Amniotic stem cell (primary cell): Measurements from ENCODE around the gene TAMM41.
A peak's percentile ranks its signal among the peaks of the same experiment; 100 is the strongest.
"Not testable (repeated sequence)": the region's sequence is repeated elsewhere in the genome, so short reads cannot be mapped to it uniquely, and the experiment has no call there.

ENCODE experiments used
- DNase-seq: peaks from one replicate; lab custom pipeline; 2025; lab: John Stamatoyannopoulos, UW

The TAMM41 gene

GRCh38 chr3:11846281-11847266, at the start of gene TAMM41:
TAMM41 (minus strand) TSS chr3:11846885; CDS start chr3:11846636, 249 bp downstream.
- DNase-seq = peak; percentile 85

DNA sequence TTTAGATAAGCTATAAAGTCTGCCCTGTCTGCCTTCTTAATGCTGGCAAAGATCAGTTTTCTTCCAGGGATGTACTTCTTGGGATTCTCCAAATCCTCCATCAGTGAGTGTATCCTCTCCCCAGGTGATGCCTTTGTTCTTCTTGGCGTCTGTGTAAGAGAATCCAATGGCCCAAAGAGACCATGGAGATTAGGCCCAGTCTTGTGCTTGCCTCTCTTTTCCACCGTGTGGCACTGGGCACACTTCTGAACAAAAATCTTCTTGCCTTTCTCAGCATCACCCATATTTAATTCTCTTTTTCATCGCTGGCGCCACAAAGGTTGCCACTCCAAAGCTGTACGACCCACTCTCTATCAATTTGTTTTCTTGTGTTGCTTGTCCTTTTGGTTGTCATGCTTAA, 32.2 kb upstream of the TAMM41 start:
- DNase-seq = no peak

GRCh38 chr3:11874707-11875106, 28.0 kb upstream of the TAMM41 start:
- not testable (repeated sequence) for DNase-seq

- DNase-seq = not testable (repeated sequence)
Observed at GRCh38 chr3:11863739-11864138, 17.1 kb upstream of the TAMM41 start.

- DNase-seq = not testable (repeated sequence)
Observed at GRCh38 chr3:11862584-11862983, 15.9 kb upstream of the TAMM41 start.

GRCh38 chr3:11862145-11862544, 15.5 kb upstream of the TAMM41 start:
- DNase-seq = not testable (repeated sequence)

- not testable (repeated sequence) for DNase-seq
Observed at GRCh38 chr3:11860213-11860612, 13.5 kb upstream of the TAMM41 start.

DNA sequence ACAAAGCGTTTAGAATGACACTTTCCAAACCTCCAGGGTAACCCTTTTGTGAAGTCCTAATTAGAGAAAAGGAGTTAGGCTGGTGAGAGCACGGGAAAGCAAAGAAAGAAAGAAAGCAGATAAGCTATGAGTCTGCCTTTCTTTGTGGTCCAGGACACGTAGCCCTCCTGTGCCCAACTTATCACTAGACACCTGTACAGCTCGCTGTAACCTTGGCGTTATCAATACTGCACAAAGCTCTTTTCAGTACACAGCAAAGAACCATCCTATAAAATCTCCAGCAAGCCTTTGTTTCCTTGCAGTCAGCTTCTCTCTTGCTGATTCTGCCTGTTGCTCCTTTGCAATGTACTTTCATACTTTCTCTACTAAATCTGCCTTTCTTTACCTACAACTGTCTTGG, 6.8 kb upstream of the TAMM41 start:
- DNase-seq = no peak

- no peak for DNase-seq
Observed at GRCh38 chr3:11850003-11850402, 3.3 kb upstream of the TAMM41 start.

- DNase-seq = no peak
Observed at GRCh38 chr3:11847607-11848006, 922 bp upstream of the TAMM41 start.

DNA sequence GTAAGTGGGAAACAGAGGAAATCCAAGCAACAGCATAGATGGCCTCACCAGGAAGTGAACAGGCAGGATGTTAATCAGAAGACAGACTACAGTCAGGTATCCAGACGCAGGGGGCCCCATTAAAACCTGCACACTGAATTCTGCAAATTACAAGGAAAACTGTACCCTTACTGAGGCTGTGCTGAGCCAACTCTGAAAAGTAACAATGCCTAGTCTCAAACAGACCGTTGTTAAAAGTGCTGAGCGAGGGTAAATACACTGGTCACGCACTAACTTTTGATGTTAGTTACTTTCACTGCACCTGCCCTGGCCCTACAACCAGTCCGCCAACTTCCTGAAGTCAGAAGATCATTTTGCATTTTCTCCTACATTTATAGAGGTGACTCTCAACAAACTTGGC, 1.0 kb downstream of the TAMM41 start:
- no peak for DNase-seq

- no peak for DNase-seq
Observed at GRCh38 chr3:11844891-11845290, 1.8 kb downstream of the TAMM41 start.

GRCh38 chr3:11835028-11835639, 11.6 kb downstream of the TAMM41 start:
- DNase-seq = no peak

DNA sequence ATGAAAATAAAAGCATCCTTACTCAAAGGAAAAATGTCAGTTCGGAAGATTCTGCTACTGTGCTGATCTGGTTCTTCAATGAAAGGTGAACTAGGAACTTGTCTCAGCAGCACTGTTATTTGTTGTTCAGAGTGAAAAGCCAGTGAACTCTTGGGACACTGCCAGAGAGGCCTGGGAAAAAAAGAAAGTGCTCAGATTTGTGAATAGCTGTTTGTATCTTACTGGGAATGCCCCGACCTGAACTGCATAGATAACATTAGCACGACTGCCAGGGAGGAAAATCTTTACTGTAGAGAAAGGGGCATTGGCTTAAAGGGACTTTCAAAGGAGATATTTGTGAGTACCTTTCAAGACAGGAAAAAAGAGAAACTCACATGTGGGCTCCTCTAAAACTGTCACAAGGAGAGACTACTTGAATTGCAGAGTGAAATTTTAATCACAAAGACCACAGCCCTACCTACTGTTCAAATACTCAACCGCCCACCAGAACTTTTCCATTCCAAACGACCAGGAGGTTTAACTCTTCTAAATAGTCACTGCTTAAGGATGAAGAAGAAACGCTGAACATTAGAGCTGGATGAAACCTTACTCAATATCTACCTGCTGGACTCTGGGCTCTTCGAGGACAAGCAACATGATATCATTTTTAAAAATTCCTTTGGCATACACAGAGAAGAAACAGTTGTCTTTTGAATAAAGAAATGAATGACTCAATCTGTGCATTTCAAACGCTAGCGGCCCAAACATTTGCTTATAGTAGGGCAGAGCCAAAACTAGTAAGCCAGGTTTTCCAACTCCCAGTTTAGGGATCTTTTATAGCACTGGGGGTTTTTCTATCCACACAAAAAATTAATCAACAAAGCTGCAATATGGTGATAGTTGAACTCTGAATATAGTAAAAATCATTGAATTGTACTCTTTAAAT, 13.4 kb downstream of the TAMM41 start:
- DNase-seq = no peak

DNA sequence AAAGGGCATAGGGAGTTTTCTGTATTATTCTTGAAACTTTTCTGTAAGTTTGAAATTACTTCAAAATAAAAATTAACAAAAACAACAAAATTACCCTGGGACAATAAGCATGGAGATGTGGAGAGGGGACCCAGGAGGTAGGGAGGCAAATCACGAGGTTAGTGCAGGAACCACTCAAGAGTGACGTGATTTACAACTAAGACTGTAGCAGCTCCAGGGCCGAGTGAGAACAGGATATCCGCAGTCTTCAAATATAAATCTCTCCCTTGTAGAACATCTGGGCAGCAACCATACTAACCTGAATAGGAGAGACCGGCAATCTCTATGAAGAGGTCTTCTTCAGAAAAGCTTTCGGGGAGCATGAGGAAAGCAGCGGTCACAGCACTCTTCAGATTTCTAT, 17.3 kb downstream of the TAMM41 start:
- DNase-seq = no peak

DNA sequence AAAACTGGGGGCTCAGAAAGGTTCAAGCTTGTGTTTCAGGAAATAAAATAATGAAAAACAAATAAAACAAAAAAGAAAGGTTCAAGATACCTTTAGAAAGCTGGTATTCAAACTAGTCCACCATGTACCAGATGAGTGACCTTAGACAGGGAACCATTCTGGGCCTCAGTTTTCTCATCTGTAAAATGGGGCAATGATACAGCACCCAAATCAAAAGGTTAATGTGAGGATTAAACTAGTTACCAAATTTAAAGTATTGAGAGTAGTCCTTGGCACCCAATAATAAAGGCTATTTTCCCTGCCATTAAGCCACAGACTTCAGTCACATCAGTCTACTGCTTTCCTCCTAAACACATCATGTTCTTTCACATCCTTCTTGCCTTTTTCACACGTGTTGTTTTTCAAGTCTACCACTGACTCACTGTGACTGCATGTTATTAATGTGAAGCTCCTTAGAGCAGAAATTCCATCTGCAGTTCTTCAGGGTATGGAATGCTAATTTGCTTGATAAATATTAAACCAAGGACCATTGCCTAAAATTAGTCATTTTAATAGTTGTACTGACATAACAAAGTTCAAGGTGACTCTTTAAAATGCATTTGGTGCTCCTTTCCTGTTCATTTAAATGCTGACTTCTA, 19.9 kb downstream of the TAMM41 start:
- no peak for DNase-seq

- no peak for DNase-seq
Observed at GRCh38 chr3:11825301-11825700, 21.4 kb downstream of the TAMM41 start.

DNA sequence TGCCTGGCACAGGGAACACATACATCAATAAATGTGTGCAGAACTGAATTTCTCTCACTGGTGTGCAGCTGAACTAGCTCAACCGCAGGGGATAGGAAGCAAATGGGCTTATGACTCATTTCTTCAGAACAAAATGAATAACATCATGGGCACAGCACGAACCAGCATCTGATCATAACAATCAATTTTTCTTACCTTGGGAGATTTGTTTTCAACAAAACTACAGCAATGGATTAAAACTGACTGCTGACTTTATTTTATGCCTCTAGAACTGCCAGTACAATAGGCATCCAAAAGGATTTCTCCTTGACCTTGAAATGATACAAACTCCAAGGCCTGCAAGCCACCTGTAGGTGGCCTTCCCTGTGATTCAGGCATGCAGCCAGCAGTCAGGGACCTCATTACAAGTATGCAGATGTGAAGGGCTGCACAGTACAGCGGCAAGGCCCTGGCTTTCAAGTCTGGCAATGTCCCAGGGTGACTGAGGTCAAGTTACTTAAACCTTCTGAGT, 26.1 kb downstream of the TAMM41 start:
- no peak for DNase-seq

DNA sequence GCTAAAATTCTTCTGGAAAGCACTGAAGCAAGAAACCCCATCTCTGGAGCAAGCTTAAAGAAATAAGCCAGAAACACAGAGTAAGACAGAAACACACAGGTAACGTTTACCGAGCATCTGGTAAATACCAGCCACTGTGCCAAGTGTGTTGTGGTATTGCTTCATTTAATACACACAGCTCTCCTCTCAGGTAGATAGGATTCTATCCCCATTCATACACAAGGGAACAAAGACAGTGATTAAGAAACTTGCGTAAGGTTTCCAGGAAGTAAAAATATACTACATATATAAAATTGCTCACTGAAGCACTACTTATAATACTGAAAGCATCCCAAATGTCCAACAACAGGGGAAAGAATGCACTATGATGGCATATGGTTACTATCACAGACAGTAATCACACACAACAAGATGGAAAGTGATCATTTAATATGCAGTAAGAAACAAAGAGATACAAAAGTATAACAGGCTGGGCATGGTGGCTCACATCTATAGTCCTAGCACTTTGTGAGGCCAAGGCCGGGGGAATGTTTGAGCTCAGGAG, 27.5 kb downstream of the TAMM41 start:
- no peak for DNase-seq

- DNase-seq = no peak
Observed at GRCh38 chr3:11818033-11818432, 28.7 kb downstream of the TAMM41 start.

- DNase-seq = no peak
Observed at GRCh38 chr3:11815111-11815510, 31.6 kb downstream of the TAMM41 start.
